Mucosa of rectum (tissue), 2 donors: ENCODE measurements around the gene ZC3H6.
"Not testable (repeated sequence)": the region's sequence is repeated elsewhere in the genome, so short reads cannot be mapped to it uniquely, and the experiment has no call there.

Experiments used
- H3K27ac ChIP-seq, 2 donors: one replicate each; pipeline ENCODE4 v1.7.0; 2013; ENCODE audit warnings: inconsistent platforms in 2 of 2, low read depth in 2 of 2, low read length in 2 of 2
- H3K27me3 ChIP-seq, 2 donors: one replicate each; pipeline ENCODE4 v1.7.0; 2013; ENCODE audit warnings: low read length in 2 of 2; ENCODE audit not compliant: control insufficient read depth in 2 of 2, insufficient read depth in 2 of 2
- H3K36me3 ChIP-seq, 2 donors: one replicate each; pipeline ENCODE4 v1.7.0; 2013; ENCODE audit warnings: low read length in 2 of 2; ENCODE audit not compliant: control insufficient read depth in 2 of 2, insufficient read depth in 2 of 2
- H3K4me1 ChIP-seq, 2 donors: one replicate each; pipeline ENCODE4 v1.7.0; 2013; ENCODE audit warnings: low read length in 2 of 2, mild to moderate bottlenecking in 1 of 2; ENCODE audit not compliant: control insufficient read depth in 2 of 2, insufficient read depth in 2 of 2
- H3K4me3 ChIP-seq, 2 donors: one replicate each; pipeline ENCODE4 v1.7.0; 2013; ENCODE audit warnings: low read length in 2 of 2
- H3K9ac ChIP-seq, 2 donors: one replicate each; pipeline ENCODE4 v1.7.0; 2013; ENCODE audit warnings: low read length in 2 of 2, low read depth in 1 of 2, mild to moderate bottlenecking in 1 of 2
- H3K9me3 ChIP-seq, 2 donors: one replicate each; pipeline ENCODE4 v1.7.0; 2013; ENCODE audit warnings: low read length in 2 of 2; ENCODE audit not compliant: control insufficient read depth in 2 of 2
- donor health status: healthy.
- donor health status: Normal muscosa, but diverticular disease.

The ZC3H6 gene

GRCh38 chr2:112352809-112353603 lies 77.6 kb downstream of the ZC3H6 start:
- H3K4me3 ChIP-seq, H3K27me3 ChIP-seq, H3K9me3 ChIP-seq, H3K4me1 ChIP-seq, H3K9ac ChIP-seq, H3K27ac ChIP-seq, H3K36me3 ChIP-seq: not testable (repeated sequence)

GRCh38 chr2:112354335-112354734 lies 78.9 kb downstream of the ZC3H6 start:
- H3K27me3 ChIP-seq, H3K36me3 ChIP-seq, H3K4me3 ChIP-seq, H3K4me1 ChIP-seq, H3K27ac ChIP-seq, H3K9ac ChIP-seq, H3K9me3 ChIP-seq: not testable (repeated sequence)

- not testable (repeated sequence) for H3K4me3 ChIP-seq, H3K27me3 ChIP-seq, H3K36me3 ChIP-seq, H3K27ac ChIP-seq, H3K4me1 ChIP-seq, H3K9ac ChIP-seq, H3K9me3 ChIP-seq
Measured at GRCh38 chr2:112360055-112360454, 84.7 kb downstream of the ZC3H6 start.
